Measurements from ENCODE around the gene FAM151B.
"Not testable (repeated sequence)": the region's sequence is repeated elsewhere in the genome, so short reads cannot be mapped to it uniquely, and the experiment has no call there.

FAM151B gene

DNA sequence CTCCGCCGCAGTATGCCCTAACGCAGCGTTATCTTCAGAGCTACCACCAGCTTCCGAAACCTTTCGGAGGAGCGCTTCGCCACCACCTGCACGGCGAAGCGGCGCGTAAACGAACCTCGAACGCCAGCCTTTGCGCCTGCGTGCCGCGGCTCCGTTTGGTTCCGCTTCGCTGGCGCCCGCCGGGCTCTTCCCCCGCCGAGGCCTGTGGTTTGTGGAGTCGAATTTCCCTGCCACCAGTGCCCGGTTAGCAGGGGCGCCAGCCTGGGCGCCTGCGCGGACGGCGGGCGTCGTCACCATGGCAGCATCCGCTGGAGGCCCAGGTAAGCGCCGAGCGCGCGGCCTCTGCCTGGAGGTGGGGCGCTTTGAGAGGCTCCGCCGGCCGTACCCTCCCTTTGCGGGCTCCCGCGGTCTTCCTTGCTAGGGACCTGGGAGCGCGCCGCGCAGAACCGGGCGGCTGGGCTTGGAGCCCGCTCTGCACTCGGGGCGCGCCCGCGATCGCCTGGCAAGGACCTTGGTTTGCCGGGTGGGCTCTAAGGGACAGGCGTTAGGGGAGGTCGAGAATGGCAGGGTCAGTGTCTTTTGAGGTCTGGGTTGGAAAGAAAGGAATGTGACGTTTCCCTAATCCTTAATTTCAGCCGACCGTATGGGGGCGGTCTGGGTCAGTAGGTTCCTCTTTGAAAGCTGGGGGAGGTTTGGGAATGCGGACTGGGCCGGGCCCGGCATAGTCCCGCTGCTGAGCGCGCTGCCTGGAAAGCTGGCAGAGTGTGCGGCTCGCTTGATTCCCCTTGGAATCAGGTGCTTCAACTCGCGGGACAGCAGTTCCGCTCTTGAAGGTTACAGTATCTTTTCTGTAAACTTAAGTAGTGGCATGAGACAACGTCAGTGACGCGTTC lies at the start of gene FAM151B:
FAM151B (plus strand) TSS at position 272 of the 893 bp plus-strand sequence; CDS start at position 296, 24 bp downstream.
- DNase-seq, result peak; percentile 22

DNA sequence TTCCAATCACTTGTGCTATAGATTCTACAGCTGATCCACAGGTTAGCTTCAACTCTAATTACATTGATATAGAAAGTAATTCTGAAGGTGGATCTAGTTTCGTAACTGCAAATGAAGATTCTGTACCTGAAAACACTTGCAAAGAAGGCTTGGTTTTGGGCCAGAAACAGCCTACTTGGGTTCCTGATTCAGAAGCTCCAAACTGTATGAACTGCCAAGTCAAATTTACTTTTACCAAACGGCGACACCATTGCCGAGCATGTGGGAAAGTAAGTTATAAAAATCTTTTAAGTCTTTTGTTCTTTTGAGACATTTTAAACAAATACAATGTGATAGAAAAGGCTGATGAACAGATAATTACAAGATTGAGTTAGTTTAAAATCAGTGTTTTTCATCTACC lies 49.2 kb upstream of the FAM151B start:
- DNase-seq, result no peak

DNA sequence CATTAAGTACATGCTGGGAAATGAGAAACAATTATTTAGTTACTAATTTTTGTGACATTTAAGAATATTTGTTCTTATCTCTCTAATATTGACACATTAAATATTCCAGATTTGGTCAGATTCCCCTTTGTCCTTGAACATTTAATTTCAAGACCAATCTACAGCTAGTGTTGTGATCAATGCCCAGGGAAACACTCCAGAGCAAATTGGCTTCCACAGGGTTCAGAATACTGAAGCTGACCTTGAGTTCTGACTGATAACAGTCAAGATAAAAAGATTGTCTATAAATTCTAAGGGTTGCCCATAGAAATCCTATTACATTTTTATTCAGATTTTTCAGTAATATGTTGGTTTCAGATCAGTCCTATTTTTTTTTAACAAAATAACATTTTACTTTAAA lies 48.7 kb upstream of the FAM151B start:
- no peak for DNase-seq

DNA sequence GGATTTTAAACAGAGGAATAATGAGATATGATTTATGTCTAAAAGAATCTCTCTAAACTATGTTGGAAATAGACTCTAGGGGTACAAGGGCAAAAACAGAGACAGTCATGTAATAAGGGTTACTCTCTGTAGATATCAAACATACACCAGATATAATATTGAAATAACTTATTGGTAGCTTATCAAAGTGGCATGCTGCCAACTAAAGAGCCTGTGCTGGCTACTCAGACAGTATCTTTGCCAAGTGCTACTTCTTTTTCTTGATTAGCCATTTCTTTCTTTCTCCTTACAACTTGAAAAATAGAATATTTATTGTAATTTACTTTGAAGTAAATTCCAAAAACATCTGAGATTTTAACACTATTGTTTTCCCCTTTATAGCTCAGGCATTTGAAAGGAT lies 45.2 kb upstream of the FAM151B start:
- no peak for DNase-seq

GRCh38 chr5:80453366-80453765 lies 34.5 kb upstream of the FAM151B start:
- no peak for DNase-seq

DNA sequence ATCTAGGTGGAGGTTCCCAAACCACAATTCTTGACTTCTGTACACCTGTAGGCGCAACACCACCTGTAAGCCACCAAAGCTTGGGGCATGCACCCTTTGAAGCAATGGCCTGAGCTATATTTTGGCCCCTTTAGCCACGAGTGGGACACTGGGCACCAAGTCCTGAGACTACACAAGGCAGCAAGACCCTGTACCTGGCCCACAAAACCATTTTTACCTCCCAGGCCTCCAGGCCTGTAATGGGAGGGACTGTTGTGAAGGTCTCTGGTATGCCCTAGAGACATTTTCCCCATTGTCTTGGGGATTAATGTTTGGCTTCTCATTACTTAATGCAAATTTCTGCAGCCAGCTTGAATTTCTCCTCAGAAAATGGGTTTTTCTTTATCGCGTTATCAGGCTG lies 24.6 kb upstream of the FAM151B start:
- DNase-seq, result no peak

- no peak for DNase-seq
These were observed 21.0 kb upstream of the FAM151B start for GRCh38 chr5:80466669-80467485.

DNA sequence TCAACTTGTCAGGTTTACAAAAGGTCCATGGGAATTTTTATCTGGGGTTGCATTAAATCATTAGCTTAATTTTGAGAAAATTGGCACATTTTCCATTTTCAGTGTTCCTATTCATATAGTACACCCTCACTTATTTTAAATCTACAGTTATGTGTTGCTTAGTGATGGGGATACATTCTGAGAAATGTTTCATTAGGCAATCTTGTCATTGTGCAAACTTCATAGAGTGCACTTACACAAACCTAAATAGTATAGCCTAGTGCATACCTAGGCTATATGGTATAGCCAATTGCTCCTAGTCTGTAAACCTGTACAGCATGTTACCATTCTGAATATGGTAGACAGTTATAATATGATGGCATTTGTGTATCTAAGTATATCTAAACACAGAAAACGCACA lies 19.8 kb upstream of the FAM151B start:
- DNase-seq, result no peak

- DNase-seq, result not testable (repeated sequence)
These were observed 17.3 kb upstream of the FAM151B start for GRCh38 chr5:80470631-80471030.

DNA sequence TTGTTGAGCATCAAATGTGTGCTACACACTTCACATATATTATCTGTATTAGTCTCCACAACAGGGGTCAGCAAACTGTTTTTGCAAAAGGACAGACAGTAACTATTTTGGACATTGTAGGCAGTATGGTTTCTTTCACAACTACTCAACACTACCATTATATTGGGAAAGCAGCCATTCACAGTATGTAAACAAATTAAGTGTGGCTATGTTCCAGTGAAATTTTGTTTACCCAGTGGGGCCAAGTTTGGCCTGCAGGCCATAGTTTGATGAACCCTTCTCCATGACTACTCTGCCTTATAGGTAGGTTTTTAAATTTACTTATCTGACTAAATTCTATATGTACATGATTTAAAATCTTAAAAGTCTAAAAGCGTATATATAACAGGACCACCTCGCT lies 13.0 kb upstream of the FAM151B start:
- no peak for DNase-seq

GRCh38 chr5:80479713-80480112 lies 8.2 kb upstream of the FAM151B start:
- no peak for DNase-seq

DNA sequence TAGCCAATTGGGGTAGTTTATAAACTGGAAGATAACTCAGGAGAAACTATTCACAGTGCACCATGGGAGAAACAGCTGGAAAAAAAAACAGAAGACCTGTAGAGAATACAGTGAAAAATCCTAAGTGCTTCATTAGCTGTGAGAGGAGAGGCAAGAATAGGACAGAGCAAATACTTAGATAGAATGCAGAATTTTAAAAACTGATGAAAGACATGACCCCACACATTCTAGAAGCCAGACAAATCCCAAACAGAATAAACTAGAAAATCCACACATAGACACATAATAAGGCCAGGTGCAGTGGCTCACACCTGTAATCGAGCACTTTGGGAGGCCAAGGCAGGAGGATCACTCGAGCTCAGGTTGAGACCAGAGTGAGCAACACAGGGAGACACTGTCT lies 7.5 kb upstream of the FAM151B start:
- DNase-seq, result no peak

GRCh38 chr5:80481019-80481893 lies 6.6 kb upstream of the FAM151B start:
- DNase-seq, result no peak

DNA sequence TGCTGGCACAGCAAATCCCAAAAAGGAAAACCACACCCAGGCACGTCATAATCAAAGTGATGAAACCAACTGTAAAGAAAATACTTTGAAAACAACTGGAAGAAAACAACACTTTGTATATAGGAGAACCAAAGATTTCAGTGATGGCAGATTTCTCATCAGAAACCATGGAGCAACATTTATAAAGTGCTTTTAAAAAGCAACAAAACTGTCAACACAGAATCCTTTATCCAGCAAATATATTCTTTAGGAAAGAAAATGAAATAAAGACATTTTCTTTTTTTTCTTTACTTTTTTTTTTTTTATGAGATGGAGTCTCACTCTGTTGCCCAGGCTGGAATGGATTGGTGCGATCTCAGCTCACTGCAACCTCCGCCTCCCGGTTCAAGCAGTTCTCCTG lies 5.3 kb upstream of the FAM151B start:
- no peak for DNase-seq

GRCh38 chr5:80483636-80484232 lies 4.2 kb upstream of the FAM151B start:
- DNase-seq, result no peak

GRCh38 chr5:80487444-80487828 lies 464 bp upstream of the FAM151B start:
- no peak for DNase-seq

DNA sequence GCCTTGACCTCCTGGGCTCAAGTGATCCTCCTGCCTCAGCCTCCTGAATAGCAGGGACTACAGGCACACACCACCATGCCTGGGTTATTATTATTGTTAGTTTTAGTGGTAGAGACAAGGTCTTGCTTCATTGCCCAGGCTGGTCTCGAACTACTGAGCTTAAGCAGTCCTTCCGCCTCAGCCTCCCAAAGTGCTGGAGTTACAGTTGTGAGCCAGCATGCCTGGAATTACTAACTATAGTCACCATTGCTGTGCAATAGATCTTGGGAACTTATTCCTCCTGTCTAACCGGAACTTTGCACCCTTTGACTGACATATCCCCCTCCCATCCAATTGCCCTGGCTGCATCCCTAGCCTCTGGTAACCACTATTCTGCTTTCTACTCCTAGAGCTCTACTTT lies 3.4 kb downstream of the FAM151B start:
- no peak for DNase-seq

GRCh38 chr5:80492741-80493140 lies 4.8 kb downstream of the FAM151B start:
- no peak for DNase-seq

GRCh38 chr5:80493443-80493842 lies 5.5 kb downstream of the FAM151B start:
- DNase-seq, result not testable (repeated sequence)

- no peak for DNase-seq
These were observed 8.0 kb downstream of the FAM151B start for GRCh38 chr5:80495891-80496290.

DNA sequence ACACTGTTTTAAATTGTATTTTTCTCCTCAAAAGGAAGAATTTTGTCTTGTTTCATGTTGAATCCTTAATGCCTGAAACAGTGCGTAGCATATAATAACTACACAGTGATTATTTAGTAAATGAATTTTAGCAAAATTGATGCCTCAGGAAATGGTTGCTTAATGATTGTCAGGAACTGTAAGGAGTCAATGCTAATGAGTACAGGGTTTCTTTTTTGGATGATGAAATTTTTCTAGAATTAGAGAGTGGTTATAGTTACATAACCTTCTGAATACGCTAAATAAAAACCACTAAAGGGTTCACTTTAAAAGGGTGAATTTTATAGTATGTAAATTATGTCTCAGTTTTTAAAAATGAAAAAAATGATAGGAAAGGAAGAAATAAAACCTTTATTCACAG lies 14.9 kb downstream of the FAM151B start:
- DNase-seq, result no peak

DNA sequence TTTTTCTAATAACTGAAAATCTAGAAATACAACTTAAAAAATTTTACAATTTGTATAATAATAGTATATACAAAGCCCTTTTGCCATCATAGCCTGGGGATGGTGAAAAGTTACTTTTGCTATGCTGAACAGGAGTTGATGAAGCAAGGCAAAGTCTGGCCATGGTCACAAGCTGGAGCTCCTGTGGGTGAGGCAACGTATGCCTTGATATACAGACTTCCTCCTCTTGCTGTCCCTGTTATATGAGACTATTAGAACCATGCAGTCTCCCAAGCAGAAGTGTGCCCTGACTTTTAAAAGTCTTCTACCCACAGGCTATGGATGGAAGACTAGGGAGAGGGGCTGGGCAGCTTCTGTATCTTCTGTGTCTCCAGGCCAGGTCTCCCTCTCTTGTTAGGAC lies 15.7 kb downstream of the FAM151B start:
- DNase-seq, result no peak

DNA sequence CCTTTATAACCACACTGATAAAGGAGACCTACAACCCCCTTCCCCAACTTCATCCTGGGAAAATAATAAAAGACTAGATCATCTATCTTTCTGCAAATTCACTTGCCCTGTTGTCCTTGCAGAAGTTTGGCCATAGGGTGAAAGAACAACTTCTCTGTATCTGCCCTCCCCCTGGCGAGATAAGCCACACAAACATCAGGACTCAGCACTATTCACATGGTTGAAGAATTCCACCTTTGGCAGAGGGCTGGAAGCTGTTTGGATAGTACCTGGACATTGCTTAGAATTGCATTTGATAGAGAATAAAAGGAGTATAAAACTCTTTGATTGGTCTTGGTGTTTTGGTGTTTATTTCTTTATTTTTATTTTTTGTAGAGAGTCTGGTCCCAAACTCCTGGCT lies 16.9 kb downstream of the FAM151B start:
- DNase-seq, result no peak
